ENCODE results near the gene CRHR1.

CRHR1 gene

GRCh38 chr17:45819632-45820031, 35.5 kb downstream of the CRHR1 start:
- TF ChIP-seq REST (IDR thresholded peaks at IDR 0.05; ENCODE audit: insufficient read depth in 1 of 2, low read depth in 2 of 2, low read length in 2 of 2) = no peak
- no peak for TF ChIP-seq TAF1 (IDR thresholded peaks at IDR 0.05; ENCODE audit: borderline replicate concordance, insufficient read depth, low read length)
- TF ChIP-seq SIN3A (IDR thresholded peaks at IDR 0.05; ENCODE audit: borderline replicate concordance, insufficient read depth, low read length) = no peak
- no peak for TF ChIP-seq POLR2AphosphoS5 (IDR thresholded peaks at IDR 0.05; ENCODE audit: low read depth, low read length)
- TF ChIP-seq FOXP2 (optimal IDR thresholded peaks at IDR 0.05; ENCODE audit: borderline replicate concordance, extremely low read depth, extremely low read length, insufficient read depth) = no peak

- TF ChIP-seq SIN3A (IDR thresholded peaks at IDR 0.05; ENCODE audit: borderline replicate concordance, insufficient read depth, low read length) (no peak), FOXP2 (optimal IDR thresholded peaks at IDR 0.05; ENCODE audit: borderline replicate concordance, extremely low read depth, extremely low read length, insufficient read depth) (no peak), POLR2AphosphoS5 (IDR thresholded peaks at IDR 0.05; ENCODE audit: low read depth, low read length) (no peak)
These were observed 36.1 kb downstream of the CRHR1 start for GRCh38 chr17:45820052-45820780.

GRCh38 chr17:45821147-45821546, 37.0 kb downstream of the CRHR1 start:
- no peak for TF ChIP-seq SIN3A (IDR thresholded peaks at IDR 0.05; ENCODE audit: borderline replicate concordance, insufficient read depth, low read length)
- TF ChIP-seq FOXP2 (optimal IDR thresholded peaks at IDR 0.05; ENCODE audit: borderline replicate concordance, extremely low read depth, extremely low read length, insufficient read depth) = no peak
- no peak for TF ChIP-seq POLR2AphosphoS5 (IDR thresholded peaks at IDR 0.05; ENCODE audit: low read depth, low read length)
- TF ChIP-seq TAF1 (IDR thresholded peaks at IDR 0.05; ENCODE audit: borderline replicate concordance, insufficient read depth, low read length) = no peak
- TF ChIP-seq REST (IDR thresholded peaks at IDR 0.05; ENCODE audit: insufficient read depth in 1 of 2, low read depth in 2 of 2, low read length in 2 of 2) = no peak

GRCh38 chr17:45823598-45823997, 39.5 kb downstream of the CRHR1 start:
- TF ChIP-seq SIN3A (IDR thresholded peaks at IDR 0.05; ENCODE audit: borderline replicate concordance, insufficient read depth, low read length) (no peak), TAF1 (IDR thresholded peaks at IDR 0.05; ENCODE audit: borderline replicate concordance, insufficient read depth, low read length) (no peak), REST (IDR thresholded peaks at IDR 0.05; ENCODE audit: insufficient read depth in 1 of 2, low read depth in 2 of 2, low read length in 2 of 2) (no peak), POLR2AphosphoS5 (IDR thresholded peaks at IDR 0.05; ENCODE audit: low read depth, low read length) (no peak), FOXP2 (optimal IDR thresholded peaks at IDR 0.05; ENCODE audit: borderline replicate concordance, extremely low read depth, extremely low read length, insufficient read depth) (no peak)

- TF ChIP-seq TAF1 (IDR thresholded peaks at IDR 0.05; ENCODE audit: borderline replicate concordance, insufficient read depth, low read length) (no peak), SIN3A (IDR thresholded peaks at IDR 0.05; ENCODE audit: borderline replicate concordance, insufficient read depth, low read length) (no peak), REST (IDR thresholded peaks at IDR 0.05; ENCODE audit: insufficient read depth in 1 of 2, low read depth in 2 of 2, low read length in 2 of 2) (no peak), POLR2AphosphoS5 (IDR thresholded peaks at IDR 0.05; ENCODE audit: low read depth, low read length) (no peak), FOXP2 (optimal IDR thresholded peaks at IDR 0.05; ENCODE audit: borderline replicate concordance, extremely low read depth, extremely low read length, insufficient read depth) (no peak)
These were observed 40.4 kb downstream of the CRHR1 start for GRCh38 chr17:45824475-45824874.

All from PFSK-1 (cell line).